ENCODE data around the gene DEFB121.

DNA sequence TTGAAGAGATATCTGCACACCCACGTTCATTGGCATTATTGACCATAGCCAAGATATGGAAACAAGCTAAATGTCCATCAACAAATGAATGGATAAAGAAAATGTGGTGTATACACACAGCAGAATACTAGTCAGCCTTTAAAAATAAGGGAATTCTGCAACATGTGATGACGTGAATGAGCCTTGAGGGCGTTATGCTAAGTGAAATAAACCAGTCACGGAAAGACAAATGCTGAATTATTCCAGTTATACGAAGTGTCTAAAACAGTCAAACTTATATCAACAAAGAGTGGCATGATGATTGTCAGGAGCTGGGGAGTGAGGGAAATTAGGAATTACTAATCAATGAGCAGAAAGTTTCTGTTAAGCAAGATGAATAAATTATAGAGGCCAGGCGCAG lies 8.4 kb upstream of the DEFB121 start:
- TF ChIP-seq, protein P1, sequence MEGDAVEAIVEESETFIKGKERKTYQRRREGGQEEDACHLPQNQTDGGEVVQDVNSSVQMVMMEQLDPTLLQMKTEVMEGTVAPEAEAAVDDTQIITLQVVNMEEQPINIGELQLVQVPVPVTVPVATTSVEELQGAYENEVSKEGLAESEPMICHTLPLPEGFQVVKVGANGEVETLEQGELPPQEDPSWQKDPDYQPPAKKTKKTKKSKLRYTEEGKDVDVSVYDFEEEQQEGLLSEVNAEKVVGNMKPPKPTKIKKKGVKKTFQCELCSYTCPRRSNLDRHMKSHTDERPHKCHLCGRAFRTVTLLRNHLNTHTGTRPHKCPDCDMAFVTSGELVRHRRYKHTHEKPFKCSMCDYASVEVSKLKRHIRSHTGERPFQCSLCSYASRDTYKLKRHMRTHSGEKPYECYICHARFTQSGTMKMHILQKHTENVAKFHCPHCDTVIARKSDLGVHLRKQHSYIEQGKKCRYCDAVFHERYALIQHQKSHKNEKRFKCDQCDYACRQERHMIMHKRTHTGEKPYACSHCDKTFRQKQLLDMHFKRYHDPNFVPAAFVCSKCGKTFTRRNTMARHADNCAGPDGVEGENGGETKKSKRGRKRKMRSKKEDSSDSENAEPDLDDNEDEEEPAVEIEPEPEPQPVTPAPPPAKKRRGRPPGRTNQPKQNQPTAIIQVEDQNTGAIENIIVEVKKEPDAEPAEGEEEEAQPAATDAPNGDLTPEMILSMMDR (IDR thresholded peaks at IDR 0.05; ENCODE audit: insufficient read depth, low read length, poor library complexity, severe bottlenecking): no peak
- TF ChIP-seq EZH2phosphoT487 (conservative IDR thresholded peaks at IDR 0.05; ENCODE audit: low read length): no peak
